ENCODE results near the gene TRIP6.

DNA sequence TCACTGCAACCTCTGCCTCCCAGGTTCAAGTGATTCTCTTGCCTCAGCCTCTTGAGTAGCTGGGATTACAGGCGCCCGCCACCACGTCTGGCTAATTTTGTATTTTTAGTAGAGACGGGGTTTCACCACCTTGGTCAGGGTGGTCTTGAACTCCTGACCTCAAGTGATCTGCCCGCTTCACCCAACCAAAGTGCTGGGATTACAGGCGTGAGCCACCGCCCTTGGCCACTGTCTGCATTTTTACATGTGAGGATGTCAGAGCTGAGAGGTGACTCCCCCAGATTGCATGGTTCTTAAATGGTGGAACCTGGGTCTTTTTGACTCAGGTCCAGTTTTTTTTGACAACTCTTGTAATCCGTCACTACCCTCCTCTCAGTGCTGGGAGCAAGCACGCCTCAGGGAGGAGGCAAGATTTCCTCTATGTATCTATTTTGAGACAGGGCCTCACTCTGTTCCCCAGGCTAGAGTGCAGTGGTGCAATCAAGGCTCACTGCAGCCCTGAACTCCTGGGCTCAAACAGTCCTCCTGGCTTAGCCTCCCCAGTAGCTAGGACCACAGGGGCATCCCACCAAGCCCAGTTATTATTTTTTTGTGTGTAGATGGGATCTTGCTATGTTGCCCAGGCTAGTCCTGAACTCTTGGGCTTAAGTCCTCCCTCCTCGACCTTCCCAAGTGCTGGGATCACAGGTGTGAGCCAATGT is 6.6 kb downstream of the TRIP6 start:
- TF ChIP-seq, protein P1, sequence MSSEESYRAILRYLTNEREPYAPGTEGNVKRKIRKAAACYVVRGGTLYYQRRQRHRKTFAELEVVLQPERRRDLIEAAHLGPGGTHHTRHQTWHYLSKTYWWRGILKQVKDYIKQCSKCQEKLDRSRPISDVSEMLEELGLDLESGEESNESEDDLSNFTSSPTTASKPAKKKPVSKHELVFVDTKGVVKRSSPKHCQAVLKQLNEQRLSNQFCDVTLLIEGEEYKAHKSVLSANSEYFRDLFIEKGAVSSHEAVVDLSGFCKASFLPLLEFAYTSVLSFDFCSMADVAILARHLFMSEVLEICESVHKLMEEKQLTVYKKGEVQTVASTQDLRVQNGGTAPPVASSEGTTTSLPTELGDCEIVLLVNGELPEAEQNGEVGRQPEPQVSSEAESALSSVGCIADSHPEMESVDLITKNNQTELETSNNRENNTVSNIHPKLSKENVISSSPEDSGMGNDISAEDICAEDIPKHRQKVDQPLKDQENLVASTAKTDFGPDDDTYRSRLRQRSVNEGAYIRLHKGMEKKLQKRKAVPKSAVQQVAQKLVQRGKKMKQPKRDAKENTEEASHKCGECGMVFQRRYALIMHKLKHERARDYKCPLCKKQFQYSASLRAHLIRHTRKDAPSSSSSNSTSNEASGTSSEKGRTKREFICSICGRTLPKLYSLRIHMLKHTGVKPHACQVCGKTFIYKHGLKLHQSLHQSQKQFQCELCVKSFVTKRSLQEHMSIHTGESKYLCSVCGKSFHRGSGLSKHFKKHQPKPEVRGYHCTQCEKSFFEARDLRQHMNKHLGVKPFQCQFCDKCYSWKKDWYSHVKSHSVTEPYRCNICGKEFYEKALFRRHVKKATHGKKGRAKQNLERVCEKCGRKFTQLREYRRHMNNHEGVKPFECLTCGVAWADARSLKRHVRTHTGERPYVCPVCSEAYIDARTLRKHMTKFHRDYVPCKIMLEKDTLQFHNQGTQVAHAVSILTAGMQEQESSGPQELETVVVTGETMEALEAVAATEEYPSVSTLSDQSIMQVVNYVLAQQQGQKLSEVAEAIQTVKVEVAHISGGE (tag by site-specific recombination; conservative IDR thresholded peaks at IDR 0.05; ENCODE audit: low read depth) = no peak
- TF ChIP-seq ZNF423 (tag by site-specific recombination; IDR thresholded peaks at IDR 0.05) = no peak
- TF ChIP-seq, protein P2, sequence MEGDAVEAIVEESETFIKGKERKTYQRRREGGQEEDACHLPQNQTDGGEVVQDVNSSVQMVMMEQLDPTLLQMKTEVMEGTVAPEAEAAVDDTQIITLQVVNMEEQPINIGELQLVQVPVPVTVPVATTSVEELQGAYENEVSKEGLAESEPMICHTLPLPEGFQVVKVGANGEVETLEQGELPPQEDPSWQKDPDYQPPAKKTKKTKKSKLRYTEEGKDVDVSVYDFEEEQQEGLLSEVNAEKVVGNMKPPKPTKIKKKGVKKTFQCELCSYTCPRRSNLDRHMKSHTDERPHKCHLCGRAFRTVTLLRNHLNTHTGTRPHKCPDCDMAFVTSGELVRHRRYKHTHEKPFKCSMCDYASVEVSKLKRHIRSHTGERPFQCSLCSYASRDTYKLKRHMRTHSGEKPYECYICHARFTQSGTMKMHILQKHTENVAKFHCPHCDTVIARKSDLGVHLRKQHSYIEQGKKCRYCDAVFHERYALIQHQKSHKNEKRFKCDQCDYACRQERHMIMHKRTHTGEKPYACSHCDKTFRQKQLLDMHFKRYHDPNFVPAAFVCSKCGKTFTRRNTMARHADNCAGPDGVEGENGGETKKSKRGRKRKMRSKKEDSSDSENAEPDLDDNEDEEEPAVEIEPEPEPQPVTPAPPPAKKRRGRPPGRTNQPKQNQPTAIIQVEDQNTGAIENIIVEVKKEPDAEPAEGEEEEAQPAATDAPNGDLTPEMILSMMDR (tag by site-specific recombination; IDR thresholded peaks at IDR 0.05) = no peak
- TF ChIP-seq REPIN1 (tag by site-specific recombination; IDR thresholded peaks at IDR 0.05; ENCODE audit: low read depth) = no peak
- no peak for TF ChIP-seq KLF16 (tag by site-specific recombination; IDR thresholded peaks at IDR 0.05)
- no peak for TF ChIP-seq ZNF670 (tag by site-specific recombination; IDR thresholded peaks at IDR 0.05; ENCODE audit: low read depth)
- TF ChIP-seq ZNF791 (tag by site-specific recombination; IDR thresholded peaks at IDR 0.05) = no peak
- no peak for TF ChIP-seq ZNF2 (tag by site-specific recombination; IDR thresholded peaks at IDR 0.05)
- TF ChIP-seq ZNF792 (tag by site-specific recombination; IDR thresholded peaks at IDR 0.05) = no peak
- TF ChIP-seq, protein P3, sequence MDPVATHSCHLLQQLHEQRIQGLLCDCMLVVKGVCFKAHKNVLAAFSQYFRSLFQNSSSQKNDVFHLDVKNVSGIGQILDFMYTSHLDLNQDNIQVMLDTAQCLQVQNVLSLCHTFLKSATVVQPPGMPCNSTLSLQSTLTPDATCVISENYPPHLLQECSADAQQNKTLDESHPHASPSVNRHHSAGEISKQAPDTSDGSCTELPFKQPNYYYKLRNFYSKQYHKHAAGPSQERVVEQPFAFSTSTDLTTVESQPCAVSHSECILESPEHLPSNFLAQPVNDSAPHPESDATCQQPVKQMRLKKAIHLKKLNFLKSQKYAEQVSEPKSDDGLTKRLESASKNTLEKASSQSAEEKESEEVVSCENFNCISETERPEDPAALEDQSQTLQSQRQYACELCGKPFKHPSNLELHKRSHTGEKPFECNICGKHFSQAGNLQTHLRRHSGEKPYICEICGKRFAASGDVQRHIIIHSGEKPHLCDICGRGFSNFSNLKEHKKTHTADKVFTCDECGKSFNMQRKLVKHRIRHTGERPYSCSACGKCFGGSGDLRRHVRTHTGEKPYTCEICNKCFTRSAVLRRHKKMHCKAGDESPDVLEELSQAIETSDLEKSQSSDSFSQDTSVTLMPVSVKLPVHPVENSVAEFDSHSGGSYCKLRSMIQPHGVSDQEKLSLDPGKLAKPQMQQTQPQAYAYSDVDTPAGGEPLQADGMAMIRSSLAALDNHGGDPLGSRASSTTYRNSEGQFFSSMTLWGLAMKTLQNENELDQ (tag by site-specific recombination; IDR thresholded peaks at IDR 0.05; ENCODE audit: low read depth) = no peak
- TF ChIP-seq ZFP41 (tag by site-specific recombination; IDR thresholded peaks at IDR 0.05; ENCODE audit: borderline replicate concordance) = no peak
- TF ChIP-seq ZFP3 (tag by site-specific recombination; IDR thresholded peaks at IDR 0.05; ENCODE audit: low read depth) = no peak
- no peak for TF ChIP-seq ZNF558 (tag by site-specific recombination; IDR thresholded peaks at IDR 0.05)
- TF ChIP-seq BCL11B (tag by site-specific recombination; IDR thresholded peaks at IDR 0.05; ENCODE audit: low read depth) = no peak
